BLaER1 (cell line): Measurements from ENCODE around the gene ZDHHC5.
"Not testable (repeated sequence)": the region's sequence is repeated elsewhere in the genome, so short reads cannot be mapped to it uniquely, and the experiment has no call there.

ENCODE experiments used
- H3K27ac ChIP-seq: shearing (Covaris generic); formaldehyde crosslinking; 2 replicates; pipeline ENCODE4 v1.8.1; 2022
- H3K27me3 ChIP-seq: shearing (Covaris generic); formaldehyde crosslinking; 2 replicates; pipeline ENCODE4 v1.8.1; 2022
- H3K36me3 ChIP-seq: shearing (Covaris generic); formaldehyde crosslinking; 2 replicates; pipeline ENCODE4 v1.8.1; 2022
- H3K4me1 ChIP-seq: shearing (Covaris generic); formaldehyde crosslinking; 2 replicates; pipeline ENCODE4 v1.8.1; 2022
- H3K4me2 ChIP-seq: shearing (Covaris generic); formaldehyde crosslinking; 2 replicates; pipeline ENCODE4 v1.8.1; 2022
- H3K4me3 ChIP-seq: shearing (Covaris generic); formaldehyde crosslinking; 2 replicates; pipeline ENCODE4 v1.8.1; 2022
- H3K9ac ChIP-seq: shearing (Covaris generic); formaldehyde crosslinking; 2 replicates; pipeline ENCODE4 v1.8.1; 2022
- H3K9me3 ChIP-seq: shearing (Covaris generic); formaldehyde crosslinking; 2 replicates; pipeline ENCODE4 v1.8.1; 2022
- H4K20me1 ChIP-seq: shearing (Covaris generic); formaldehyde crosslinking; 2 replicates; pipeline ENCODE4 v1.8.1; 2022
- Cebpa-rat ChIP-seq: shearing (Covaris generic); IDR thresholded peaks from 2 replicates; pipeline ENCODE4 v1.8.1; 2022

The ZDHHC5 gene

DNA sequence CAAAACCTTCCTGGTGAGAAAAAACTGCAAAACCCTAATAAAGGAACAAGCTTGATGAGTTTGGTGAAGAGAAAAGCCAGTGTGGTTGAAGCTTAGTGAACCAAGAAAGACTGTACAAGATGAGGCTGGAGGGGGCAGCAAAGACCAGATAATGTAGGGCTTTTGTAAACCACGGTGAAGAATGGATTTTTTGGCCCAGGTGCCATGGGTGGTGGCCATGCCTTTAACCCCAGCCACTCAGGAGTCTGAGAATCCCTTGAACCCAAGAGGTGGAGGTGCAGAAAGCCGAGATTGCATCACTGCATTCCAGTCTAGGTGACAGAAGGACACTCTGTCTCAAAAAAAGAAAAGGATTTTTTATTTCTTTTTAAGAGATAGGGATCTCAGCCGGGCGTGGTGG lies 5.0 kb upstream of the ZDHHC5 start:
- no peak overlapping the region for H3K27ac ChIP-seq
- peaks cover 23% of the 10 kb centered on the region for H3K4me1 ChIP-seq
- H3K9me3 ChIP-seq: no peaks in the 10 kb centered on the region
- peaks cover 35% of the 10 kb centered on the region for H4K20me1 ChIP-seq
- peaks cover 43% of the 10 kb centered on the region for H3K36me3 ChIP-seq
- no peak overlapping the region for H3K9ac ChIP-seq
- no peaks in the 10 kb centered on the region for H3K27me3 ChIP-seq
- H3K4me3 ChIP-seq: no peak overlapping the region
- H3K4me2 ChIP-seq: no peak overlapping the region
- TF ChIP-seq Cebpa-rat: no peak

DNA sequence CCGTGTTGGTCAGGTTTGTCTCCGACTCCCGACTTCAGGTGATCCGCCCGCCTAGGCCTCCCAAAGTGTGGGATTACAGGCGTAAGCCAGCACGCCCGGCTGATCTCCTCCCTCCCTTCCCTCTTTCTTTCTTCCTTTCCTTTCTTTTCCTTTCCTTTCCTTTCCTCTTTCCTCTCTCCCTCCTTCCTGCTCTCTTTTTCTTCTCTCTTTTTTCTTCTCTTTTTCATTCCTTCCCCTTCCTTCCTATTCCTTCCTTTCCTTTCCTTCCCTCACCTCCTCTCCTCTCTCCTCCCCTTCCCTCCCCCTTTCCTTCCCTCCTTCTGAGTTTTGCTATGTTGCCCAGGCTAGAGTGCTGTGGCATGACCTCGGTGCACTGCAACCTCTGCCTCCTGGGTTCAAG lies 3.9 kb upstream of the ZDHHC5 start:
- H3K4me2 ChIP-seq: no peak overlapping the region

DNA sequence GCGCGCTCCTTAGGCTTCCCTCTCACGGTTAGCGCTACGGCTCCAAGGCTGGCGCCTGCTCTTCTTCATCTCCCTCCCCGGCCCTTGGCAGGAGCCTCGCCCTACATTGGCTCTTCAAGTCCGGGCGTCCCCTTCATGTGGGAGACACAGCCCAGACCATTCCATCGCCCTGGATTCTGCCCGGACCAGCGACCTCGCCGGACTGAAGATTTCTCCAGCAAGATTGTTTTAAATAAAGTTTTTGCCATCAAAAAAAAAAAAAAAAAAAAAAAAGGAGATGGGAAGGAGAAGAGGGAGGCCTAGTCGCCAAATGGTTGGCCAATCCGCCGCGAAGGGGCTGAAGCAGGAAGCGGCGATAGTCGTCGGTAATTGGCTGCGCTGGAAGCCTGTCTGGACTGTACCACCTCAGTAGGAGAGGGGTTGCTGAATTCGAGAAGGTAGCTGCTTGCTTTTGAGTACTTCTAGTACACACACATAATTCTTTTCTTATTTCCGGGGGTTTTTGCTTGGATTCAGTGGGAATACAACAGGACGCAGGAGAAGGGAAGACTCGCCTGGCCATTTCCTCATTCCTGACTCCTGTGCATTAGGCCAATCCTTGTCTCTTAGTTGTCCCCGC lies 688 bp upstream of the ZDHHC5 start:
- no peak for TF ChIP-seq Cebpa-rat
- Histone ChIP-seq H3K36me3 (peaks cover 30% of the 10 kb centered on the region), H3K4me3 (peak overlapping the region; percentile 94), H4K20me1 (peaks cover 40% of the 10 kb centered on the region), H3K9ac (peak overlapping the region; percentile 99), H3K9me3 (no peaks in the 10 kb centered on the region), H3K4me1 (peaks cover 34% of the 10 kb centered on the region), H3K27ac (peak overlapping the region; percentile 100), H3K4me2 (peak overlapping the region; percentile 79), H3K27me3 (no peaks in the 10 kb centered on the region)

More for the DNA sequence above, 3.9 kb upstream of the ZDHHC5 start:
- Histone ChIP-seq H3K4me3 (no peak overlapping the region), H3K36me3 (peaks cover 41% of the 10 kb centered on the region), H3K27ac (no peak overlapping the region), H3K9ac (no peak overlapping the region), H3K4me1 (peaks cover 16% of the 10 kb centered on the region), H3K27me3 (no peaks in the 10 kb centered on the region), H4K20me1 (peaks cover 32% of the 10 kb centered on the region), H3K9me3 (no peaks in the 10 kb centered on the region)
- TF ChIP-seq Cebpa-rat: no peak

DNA sequence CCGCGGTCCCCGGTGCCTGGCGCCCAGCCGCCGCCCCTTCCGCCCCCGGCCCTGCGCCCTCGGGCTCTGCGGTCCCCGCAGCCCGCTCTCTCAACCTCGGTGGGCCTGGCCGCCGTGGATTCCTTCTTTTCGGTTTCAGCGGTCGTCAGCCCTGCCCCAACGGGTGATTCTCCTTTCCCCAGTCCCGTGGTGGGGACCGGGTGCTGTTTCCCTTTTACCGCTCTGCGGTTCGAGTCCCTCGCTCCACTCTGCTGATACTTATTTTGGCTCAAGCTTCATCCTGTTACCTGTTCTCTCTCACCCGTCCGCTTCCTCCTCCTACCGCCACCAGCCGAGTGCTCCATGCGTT lies 494 bp downstream of the ZDHHC5 start:
- no peak for TF ChIP-seq Cebpa-rat
- Histone ChIP-seq H3K4me1 (peaks cover 28% of the 10 kb centered on the region), H3K27ac (peak overlapping the region; percentile 100), H3K4me3 (peak overlapping the region; percentile 94), H3K27me3 (no peaks in the 10 kb centered on the region), H3K9ac (peak overlapping the region; percentile 99), H3K36me3 (peaks cover 33% of the 10 kb centered on the region), H4K20me1 (peaks cover 52% of the 10 kb centered on the region), H3K4me2 (peak overlapping the region; percentile 93), H3K9me3 (no peaks in the 10 kb centered on the region)

DNA sequence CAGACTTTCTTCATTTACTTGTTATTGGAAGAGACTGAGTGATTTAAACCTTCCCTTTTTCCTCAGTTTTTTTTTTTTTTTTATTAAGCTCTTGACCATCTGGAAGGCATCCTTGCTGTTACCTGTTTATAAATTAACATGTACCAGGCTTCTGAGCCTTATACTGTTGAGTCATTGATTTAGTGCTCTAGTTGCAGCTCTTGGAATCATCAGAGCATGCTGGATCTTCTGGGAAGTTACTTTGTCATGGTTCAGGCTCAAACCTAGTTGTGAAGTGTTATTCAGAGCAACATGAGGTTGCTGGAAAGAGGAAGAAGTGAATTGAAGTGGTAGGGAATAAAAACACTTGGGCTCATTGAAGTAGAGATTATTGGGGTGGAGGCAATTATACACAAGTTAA lies 6.3 kb downstream of the ZDHHC5 start:
- Histone ChIP-seq H4K20me1 (peaks cover 100% of the 10 kb centered on the region), H3K27ac (no peak overlapping the region), H3K9ac (no peak overlapping the region), H3K36me3 (peaks cover 91% of the 10 kb centered on the region), H3K27me3 (no peaks in the 10 kb centered on the region), H3K4me3 (no peak overlapping the region), H3K9me3 (no peaks in the 10 kb centered on the region), H3K4me2 (no peak overlapping the region), H3K4me1 (peaks cover 15% of the 10 kb centered on the region)
- TF ChIP-seq Cebpa-rat: no peak

DNA sequence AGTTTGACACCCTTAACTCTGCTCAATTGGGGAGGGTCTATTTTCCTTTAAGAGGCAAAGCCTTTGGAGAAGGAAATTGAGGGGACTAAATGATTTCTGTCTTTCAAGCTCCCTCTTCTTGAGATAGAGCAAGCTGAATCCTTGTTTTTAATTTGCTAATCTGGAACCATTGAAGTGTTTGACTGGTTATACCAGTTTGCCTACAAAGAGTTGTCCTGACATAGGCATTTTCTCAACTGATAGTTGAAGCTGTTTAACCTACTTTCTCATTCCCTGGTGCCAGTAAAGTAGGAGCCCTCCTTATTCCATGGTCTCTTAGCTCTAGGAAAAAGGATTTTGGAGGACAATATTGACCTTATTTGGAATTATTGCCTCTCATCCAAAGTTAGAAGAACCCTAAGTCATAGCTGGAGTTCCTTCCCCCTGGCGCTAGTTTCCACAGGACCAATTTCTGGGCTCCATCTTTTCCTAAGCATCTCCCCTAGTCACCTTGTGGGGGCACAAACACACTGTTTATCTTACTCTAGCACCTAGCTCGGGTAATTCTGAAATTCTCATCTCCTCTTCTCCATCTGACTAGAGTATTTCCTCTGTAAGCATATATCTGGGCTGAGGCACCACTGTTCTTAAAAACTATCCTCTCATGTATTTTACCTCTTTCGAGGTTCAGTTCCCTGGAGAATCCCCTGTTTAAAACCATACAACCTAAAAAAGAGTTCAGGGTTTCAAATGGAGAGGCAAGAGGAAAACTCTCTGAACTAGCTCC lies 7.4 kb downstream of the ZDHHC5 start:
- Histone ChIP-seq H3K9me3 (no peaks in the 10 kb centered on the region), H3K27ac (no peak overlapping the region), H3K4me1 (peaks cover 5% of the 10 kb centered on the region; the same call in 1 of the 2 replicates), H3K36me3 (peaks cover 99% of the 10 kb centered on the region), H3K4me2 (no peak overlapping the region), H3K27me3 (no peaks in the 10 kb centered on the region), H3K4me3 (no peak overlapping the region), H3K9ac (no peak overlapping the region), H4K20me1 (peaks cover 100% of the 10 kb centered on the region)
- TF ChIP-seq Cebpa-rat: no peak

DNA sequence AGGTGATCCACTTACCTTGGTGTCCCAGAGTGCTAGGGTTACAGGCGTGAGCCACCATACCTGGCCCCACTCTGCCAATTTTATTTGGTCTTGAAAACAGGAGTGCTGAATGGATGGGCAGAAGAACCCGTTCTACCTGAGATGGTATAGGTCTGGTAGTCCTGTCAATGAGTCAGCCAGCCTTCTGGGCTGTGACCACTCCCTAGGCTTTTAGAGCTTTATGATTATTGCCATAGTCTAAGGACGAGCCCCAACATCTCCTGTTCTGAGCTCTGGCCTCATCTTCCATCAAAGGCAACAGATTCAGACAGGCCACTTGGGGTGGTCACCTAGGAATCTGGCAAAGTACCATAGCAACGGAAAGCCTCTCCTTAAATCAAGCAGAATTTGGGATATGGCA lies 11.5 kb downstream of the ZDHHC5 start:
- Histone ChIP-seq H4K20me1 (peaks cover 100% of the 10 kb centered on the region), H3K4me1 (no peaks in the 10 kb centered on the region), H3K9ac (no peak overlapping the region), H3K9me3 (no peaks in the 10 kb centered on the region), H3K36me3 (peaks cover 99% of the 10 kb centered on the region), H3K4me2 (no peak overlapping the region), H3K27me3 (no peaks in the 10 kb centered on the region), H3K27ac (no peak overlapping the region), H3K4me3 (no peak overlapping the region)
- no peak for TF ChIP-seq Cebpa-rat

DNA sequence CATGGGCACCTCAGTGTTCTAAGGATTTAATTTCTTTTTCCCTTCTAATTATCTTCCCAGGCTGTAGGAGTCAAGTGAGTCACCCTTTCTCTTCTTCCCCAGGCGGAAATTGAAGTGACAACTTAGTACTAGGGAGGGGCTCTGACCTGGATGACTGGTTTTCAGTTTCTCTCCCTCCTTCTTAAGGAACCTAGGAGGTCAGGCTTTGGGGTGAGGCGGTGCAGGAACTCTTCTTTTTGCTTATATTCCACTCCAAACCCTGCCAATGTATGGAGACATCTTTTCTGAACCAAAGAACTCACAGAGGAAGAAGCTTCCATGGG lies 12.6 kb downstream of the ZDHHC5 start:
- TF ChIP-seq Cebpa-rat: no peak
- H3K4me2 ChIP-seq: no peak overlapping the region
- no peaks in the 10 kb centered on the region for H3K4me1 ChIP-seq
- no peaks in the 10 kb centered on the region for H3K9me3 ChIP-seq
- no peak overlapping the region for H3K4me3 ChIP-seq
- H3K9ac ChIP-seq: no peak overlapping the region
- H4K20me1 ChIP-seq: peaks cover 100% of the 10 kb centered on the region
- no peaks in the 10 kb centered on the region for H3K27me3 ChIP-seq
- no peak overlapping the region for H3K27ac ChIP-seq
- H3K36me3 ChIP-seq: peaks cover 99% of the 10 kb centered on the region

DNA sequence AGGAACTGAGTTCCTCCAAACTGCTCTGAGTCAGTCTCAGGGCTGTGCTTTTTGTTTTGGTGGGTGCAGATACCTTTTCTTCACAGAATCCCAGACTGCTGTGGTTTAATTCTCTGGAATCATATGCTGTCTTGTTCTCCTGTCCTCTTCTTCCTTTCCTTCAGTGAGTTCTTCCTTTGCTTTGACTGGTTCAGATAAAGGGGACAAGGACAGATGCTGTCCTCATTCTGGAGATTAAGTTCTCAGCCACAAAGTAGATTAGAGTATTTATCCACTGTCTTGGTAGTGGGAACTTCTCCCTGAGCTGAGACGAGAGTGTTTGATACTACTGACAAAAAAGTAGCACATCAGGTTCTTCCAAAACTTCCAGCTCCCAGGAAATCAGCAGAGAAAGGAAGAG lies 13.3 kb downstream of the ZDHHC5 start:
- Histone ChIP-seq H4K20me1 (peaks cover 100% of the 10 kb centered on the region), H3K9me3 (no peaks in the 10 kb centered on the region), H3K9ac (no peak overlapping the region), H3K27me3 (no peaks in the 10 kb centered on the region), H3K4me1 (no peaks in the 10 kb centered on the region), H3K27ac (no peak overlapping the region), H3K36me3 (peaks cover 99% of the 10 kb centered on the region), H3K4me2 (no peak overlapping the region), H3K4me3 (no peak overlapping the region)
- no peak for TF ChIP-seq Cebpa-rat

DNA sequence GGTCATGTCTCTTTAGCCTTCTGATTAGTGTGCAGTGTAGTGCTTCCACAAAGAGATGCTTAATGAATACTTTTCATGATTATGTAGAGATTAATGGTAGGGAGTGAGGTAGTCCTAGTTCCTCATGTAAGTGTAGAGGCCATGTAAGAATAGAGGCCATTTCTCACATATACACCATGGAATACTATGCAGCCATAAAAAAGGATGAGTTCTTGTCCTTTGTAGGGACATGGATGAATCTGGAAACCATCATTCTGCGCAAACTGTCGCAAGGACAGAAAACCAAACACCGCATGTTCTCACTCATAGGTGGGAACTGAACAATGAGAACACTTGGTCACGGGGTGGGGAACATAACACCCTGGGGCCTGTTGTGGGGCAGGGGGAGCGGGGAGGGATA lies 22.6 kb downstream of the ZDHHC5 start:
- not testable (repeated sequence) for H3K9me3 ChIP-seq, H3K4me2 ChIP-seq, H3K27me3 ChIP-seq, H3K9ac ChIP-seq, H3K27ac ChIP-seq, H3K4me3 ChIP-seq, H3K4me1 ChIP-seq
- Histone ChIP-seq H3K36me3 (peaks cover 97% of the 10 kb centered on the region), H4K20me1 (peaks cover 62% of the 10 kb centered on the region)
